ENCODE results near the gene MAP1B.

MAP1B gene

GRCh38 chr5:72107131-72107900 is at the start of gene MAP1B:
TSS of gene MAP1B (plus strand) at chr5:72107475. CDS start at chr5:72107532, 57 bp downstream.
- peak within 1 kb of the TSS; percentile 96 for H3K4me3 ChIP-seq (ENCODE audit: low read length)
- TF ChIP-seq CTCF (conservative IDR thresholded peaks at IDR 0.05; ENCODE audit: low read length): no peak
- peak; percentile 67 for DNase-seq (ENCODE audit: low read depth)

GRCh38 chr5:72057816-72058215 is 49.5 kb upstream of the MAP1B start:
- no peak for TF ChIP-seq CTCF (conservative IDR thresholded peaks at IDR 0.05; ENCODE audit: low read length)
- no peak for DNase-seq (ENCODE audit: low read depth)
- no peak overlapping the region for H3K4me3 ChIP-seq (ENCODE audit: low read length)

GRCh38 chr5:72063219-72063819 is 44.0 kb upstream of the MAP1B start:
- no peak for TF ChIP-seq CTCF (conservative IDR thresholded peaks at IDR 0.05; ENCODE audit: low read length)
- peak; percentile 4 for DNase-seq (ENCODE audit: low read depth)
- no peak overlapping the region for H3K4me3 ChIP-seq (ENCODE audit: low read length)

GRCh38 chr5:72064801-72065570 is 42.3 kb upstream of the MAP1B start:
- TF ChIP-seq CTCF (conservative IDR thresholded peaks at IDR 0.05; ENCODE audit: low read length): no peak
- H3K4me3 ChIP-seq (ENCODE audit: low read length): no peak overlapping the region
- no peak for DNase-seq (ENCODE audit: low read depth)

- no peak overlapping the region for H3K4me3 ChIP-seq (ENCODE audit: low read length)
- DNase-seq (ENCODE audit: low read depth): peak; percentile 32
- no peak for TF ChIP-seq CTCF (conservative IDR thresholded peaks at IDR 0.05; ENCODE audit: low read length)
Observed at GRCh38 chr5:72065751-72066255, 41.5 kb upstream of the MAP1B start.

- no peak overlapping the region for H3K4me3 ChIP-seq (ENCODE audit: low read length)
- TF ChIP-seq CTCF (conservative IDR thresholded peaks at IDR 0.05; ENCODE audit: low read length): no peak
- DNase-seq (ENCODE audit: low read depth): peak; percentile 94
Observed at GRCh38 chr5:72066705-72067107, 40.6 kb upstream of the MAP1B start.
